LNCAP (cell line): ENCODE measurements around the gene UQCC5.

Source experiments
- CTCF ChIP-seq: fragments of 450-650 bp; IDR thresholded peaks from 2 replicates; pipeline ENCODE4 v1.5.1; 2017; ENCODE audit warnings: mild to moderate bottlenecking

The UQCC5 gene

GRCh38 chr3:52521488-52521824 lies 14.9 kb upstream of the UQCC5 start:
- no peak for TF ChIP-seq CTCF

- TF ChIP-seq CTCF = no peak
These were observed 14.3 kb upstream of the UQCC5 start for GRCh38 chr3:52521881-52522650.

- TF ChIP-seq CTCF = no peak
These were observed 13.7 kb upstream of the UQCC5 start for GRCh38 chr3:52522651-52523251.

GRCh38 chr3:52523386-52524257 lies 12.8 kb upstream of the UQCC5 start:
- TF ChIP-seq CTCF = no peak

- no peak for TF ChIP-seq CTCF
These were observed 12.1 kb upstream of the UQCC5 start for GRCh38 chr3:52524258-52524751.

- no peak for TF ChIP-seq CTCF
These were observed 11.4 kb upstream of the UQCC5 start for GRCh38 chr3:52524752-52525679.
